Esophagus squamous epithelium (tissue), 5 donors: ENCODE results near the gene GRK1. TPM values are rescaled to one million over a fixed set of nuclear protein-coding genes. Genes with fewer than 3 reads are reported as not detected.

Experiments used
- DNase-seq: peaks from one replicate; lab custom pipeline; 2025; lab: John Stamatoyannopoulos, UW
- H3K27ac ChIP-seq, 4 donors: fragments of 200-600 bp; sonication (generic); one replicate each; pipeline ENCODE4 v1.5.1; 2016 to 2019; ENCODE audit warnings: mild to moderate bottlenecking in 1 of 4
- H3K27me3 ChIP-seq, 4 donors: fragments of 200-600 bp; sonication (generic); 1 replicate in 3 of 4; 2 replicates in 1 of 4; pipeline versions ENCODE4 v1.5.1 to v1.6.0; 2017 to 2021; ENCODE audit warnings: antibody characterized with exemption in 1 of 4
- H3K36me3 ChIP-seq, 3 donors: fragments of 200-600 bp; sonication (generic); one replicate each; pipeline ENCODE4 v1.5.1; 2016 to 2019
- H3K4me1 ChIP-seq, 3 donors: fragments of 200-600 bp; sonication (generic); one replicate each; pipeline ENCODE4 v1.5.1; 2017 to 2019
- H3K4me3 ChIP-seq, 4 donors: fragments of 200-600 bp; sonication (generic); 1 replicate in 3 of 4; 2 replicates in 1 of 4; pipeline ENCODE4 v1.5.1; 2016 to 2019; ENCODE audit warnings: mild to moderate bottlenecking in 2 of 4, moderate library complexity in 1 of 4
- H3K9me3 ChIP-seq, 3 donors: fragments of 200-600 bp; sonication (generic); one replicate each; pipeline ENCODE4 v1.5.1; 2016 to 2019
- CTCF ChIP-seq, 6 experiments: fragments of 450-650 bp in 4 of 6; fragments of 200-600 bp in 2 of 6; sonication (generic) in 2 of 6; IDR thresholded peaks; one replicate each; pipeline ENCODE4 v1.5.1; 2016 to 2019; ENCODE audit warnings: antibody characterized with exemption in 6 of 6, mild to moderate bottlenecking in 4 of 6, moderate library complexity in 4 of 6
- POLR2A ChIP-seq, 4 donors: fragments of 450-650 bp; IDR thresholded peaks; one replicate each; pipeline ENCODE4 v1.6.1; 2017; ENCODE audit warnings: antibody characterized with exemption in 4 of 4, mild to moderate bottlenecking in 4 of 4, moderate library complexity in 3 of 4
- WGBS, 2 donors: methylation state at CpG; one replicate each; pipeline ENCODE4 v1.1.5; 2018; 5-methylcytosine and 5-hydroxymethylcytosine counted together
- intact Hi-C: fragments of 100-400 bp; cut with DNase I; formaldehyde crosslinking; loops from one replicate; pipeline ENCODE4 v1.15.0; 2022
- total RNA-seq, 4 donors: library from RNA; depleted of rRNA; stranded (reverse); fragments of >200 nt; gene quantifications; one replicate each; pipeline ENCODE4 v1.1.0, GENCODE V29; 2016
- donor health status: DM: yes; HTN: yes; CAD: no.

GRK1 gene
- total RNA-seq, 4 donors from 2014 or later = not detected

GRCh38 chr13:113767366-113767765 lies 100.3 kb downstream of the GRK1 start:
- no peak for DNase-seq
- Histone ChIP-seq H3K36me3 (peaks cover 0 to 12% (median 0%) of the 10 kb centered on the region in 3 donors), H3K4me1 (peaks cover 0 to 4% (median 0%) of the 10 kb centered on the region in 3 donors), H3K27ac (no peak overlapping the region), H3K27me3 (peaks cover 0 to 10% (median 0%) of the 10 kb centered on the region in 4 donors), H3K4me3 (no peak overlapping the region), H3K9me3 (no peaks in the 10 kb centered on the region)
- WGBS, 2 donors = 61 to 72% methylated on average over 2 of the region's 2 CpGs
- intact Hi-C loops = no loop called here
- TF ChIP-seq CTCF (IDR thresholded peaks at IDR 0.05) = no peak
- no peak for TF ChIP-seq POLR2A (IDR thresholded peaks at IDR 0.05)

- Histone ChIP-seq H3K9me3 (no peaks in the 10 kb centered on the region), H3K36me3 (peaks cover 0 to 12% (median 0%) of the 10 kb centered on the region in 3 donors), H3K27ac (no peak overlapping the region), H3K4me3 (no peak overlapping the region), H3K27me3 (peaks cover 0 to 7% (median 0%) of the 10 kb centered on the region in 4 donors), H3K4me1 (peaks cover 0 to 4% (median 0%) of the 10 kb centered on the region in 3 donors)
- no peak for TF ChIP-seq CTCF (IDR thresholded peaks at IDR 0.05)
- no peak for TF ChIP-seq POLR2A (IDR thresholded peaks at IDR 0.05)
- intact Hi-C loops = no loop called here
- no peak for DNase-seq
- 71 to 93% methylated on average over 7 to 13 of the region's 28 CpGs for WGBS, 2 donors
Measured at GRCh38 chr13:113768018-113768905, 101.2 kb downstream of the GRK1 start.

GRCh38 chr13:113769106-113769505 lies 102.1 kb downstream of the GRK1 start:
- H3K27ac ChIP-seq = no peak overlapping the region
- no peaks in the 10 kb centered on the region for H3K9me3 ChIP-seq
- peaks cover 0 to 4% (median 0%) of the 10 kb centered on the region in 3 donors for H3K4me1 ChIP-seq
- peaks cover 0 to 5% (median 0%) of the 10 kb centered on the region in 4 donors for H3K27me3 ChIP-seq
- no peak overlapping the region for H3K4me3 ChIP-seq
- no peak for TF ChIP-seq POLR2A (IDR thresholded peaks at IDR 0.05)
- no peak for TF ChIP-seq CTCF (IDR thresholded peaks at IDR 0.05)
- 94% methylated on average over 3 of the region's 5 CpGs; no CpG with 5 or more reads in 1 of the 2 donors for WGBS, 2 donors
- H3K36me3 ChIP-seq = peaks cover 0 to 12% (median 0%) of the 10 kb centered on the region in 3 donors
- intact Hi-C loops = no loop called here
- no peak for DNase-seq

- no peak for DNase-seq
- Histone ChIP-seq H3K4me1 (peaks cover 0 to 10% (median 0%) of the 10 kb centered on the region in 3 donors), H3K4me3 (no peak overlapping the region), H3K27me3 (no peaks in the 10 kb centered on the region), H3K9me3 (no peaks in the 10 kb centered on the region), H3K27ac (no peak overlapping the region), H3K36me3 (peaks cover 0 to 12% (median 0%) of the 10 kb centered on the region in 3 donors)
- 78% methylated on average over 7 to 10 of the region's 13 CpGs for WGBS, 2 donors
- intact Hi-C loops = no loop called here
- TF ChIP-seq POLR2A (IDR thresholded peaks at IDR 0.05) (no peak), CTCF (IDR thresholded peaks at IDR 0.05) (no peak)
Measured at GRCh38 chr13:113769881-113770280, 102.9 kb downstream of the GRK1 start.

- Histone ChIP-seq H3K4me3 (no peak overlapping the region), H3K36me3 (peaks cover 0 to 12% (median 0%) of the 10 kb centered on the region in 3 donors), H3K4me1 (peaks cover 0 to 10% (median 0%) of the 10 kb centered on the region in 3 donors), H3K27me3 (peaks cover 0 to 1% (median 0%) of the 10 kb centered on the region in 4 donors), H3K27ac (no peak overlapping the region), H3K9me3 (no peaks in the 10 kb centered on the region)
- no peak for DNase-seq
- TF ChIP-seq POLR2A (IDR thresholded peaks at IDR 0.05) = no peak
- no peak for TF ChIP-seq CTCF (IDR thresholded peaks at IDR 0.05)
- WGBS, 2 donors = 83% methylated on average over 3 of the region's 8 CpGs; no CpG with 5 or more reads in 1 of the 2 donors
- intact Hi-C loops = no loop called here
Measured at GRCh38 chr13:113770441-113770840, 103.4 kb downstream of the GRK1 start.
